GM18505 (cell line): ENCODE measurements around the gene LEMD1.
"Not testable (repeated sequence)": the region's sequence is repeated elsewhere in the genome, so short reads cannot be mapped to it uniquely, and the experiment has no call there.

Source experiments
- ATAC-seq: cut with Tn5 transposase; IDR thresholded peaks from one replicate; pipeline ENCODE4 v1.9.1; 2021; ENCODE audit not compliant: unreplicated experiment
- POLR2A ChIP-seq: IDR thresholded peaks from 4 replicates; pipeline ENCODE4 v1.6.1; 2011; ENCODE audit warnings: borderline replicate concordance; ENCODE audit not compliant: insufficient read depth, insufficient read length; ENCODE audit errors: extremely low read depth

LEMD1 gene

GRCh38 chr1:205442051-205442725 lies 20.3 kb upstream of the LEMD1 start:
- TF ChIP-seq POLR2A = no peak

GRCh38 chr1:205441716-205442050 lies 19.8 kb upstream of the LEMD1 start:
- no peak for TF ChIP-seq POLR2A
- ATAC-seq = no peak

More at GRCh38 chr1:205442051-205442725, 20.3 kb upstream of the LEMD1 start:
- no peak for ATAC-seq

GRCh38 chr1:205441318-205441633 lies 19.4 kb upstream of the LEMD1 start:
- ATAC-seq = no peak
- TF ChIP-seq POLR2A = no peak

GRCh38 chr1:205440476-205441317 lies 18.8 kb upstream of the LEMD1 start:
- peak; percentile 38 for TF ChIP-seq POLR2A
- ATAC-seq = peak; percentile 49

GRCh38 chr1:205440121-205440475 lies 18.2 kb upstream of the LEMD1 start:
- ATAC-seq = no peak
- no peak for TF ChIP-seq POLR2A

- no peak for TF ChIP-seq POLR2A
- ATAC-seq = no peak
Measured at GRCh38 chr1:205438213-205439158, 16.6 kb upstream of the LEMD1 start.

GRCh38 chr1:205437570-205437969 lies 15.7 kb upstream of the LEMD1 start:
- no peak for ATAC-seq
- no peak for TF ChIP-seq POLR2A

GRCh38 chr1:205436776-205437410 lies 15.0 kb upstream of the LEMD1 start:
- no peak for TF ChIP-seq POLR2A
- ATAC-seq = no peak

- TF ChIP-seq POLR2A = no peak
- ATAC-seq = no peak
Measured at GRCh38 chr1:205435578-205436573, 14.0 kb upstream of the LEMD1 start.

GRCh38 chr1:205434738-205435137 lies 12.9 kb upstream of the LEMD1 start:
- TF ChIP-seq POLR2A = no peak
- ATAC-seq = no peak

- ATAC-seq = not testable (repeated sequence)
Measured at GRCh38 chr1:205432692-205433091, 10.8 kb upstream of the LEMD1 start.

GRCh38 chr1:205432116-205432515 lies 10.3 kb upstream of the LEMD1 start:
- no peak for TF ChIP-seq POLR2A
- no peak for ATAC-seq

GRCh38 chr1:205430696-205431305 lies 8.9 kb upstream of the LEMD1 start:
- TF ChIP-seq POLR2A = no peak
- no peak for ATAC-seq
